HG02938 (cell line): ENCODE results near the gene PARD6A.
"Not testable (repeated sequence)": the region's sequence is repeated elsewhere in the genome, so short reads cannot be mapped to it uniquely, and the experiment has no call there.

Source experiments
- ATAC-seq: cut with Tn5 transposase; IDR thresholded peaks from one replicate; pipeline ENCODE4 v1.9.1; 2021; ENCODE audit warnings: mild to moderate bottlenecking, moderate library complexity; ENCODE audit not compliant: unreplicated experiment

PARD6A gene

GRCh38 chr16:67679935-67680897, 19.5 kb downstream of the PARD6A start:
- no peak for ATAC-seq

GRCh38 chr16:67683767-67684166, 23.0 kb downstream of the PARD6A start:
- ATAC-seq, result no peak

- no peak for ATAC-seq
Measured at GRCh38 chr16:67685388-67686112, 24.8 kb downstream of the PARD6A start.

GRCh38 chr16:67693517-67694285, 32.9 kb downstream of the PARD6A start:
- not testable (repeated sequence) for ATAC-seq

DNA sequence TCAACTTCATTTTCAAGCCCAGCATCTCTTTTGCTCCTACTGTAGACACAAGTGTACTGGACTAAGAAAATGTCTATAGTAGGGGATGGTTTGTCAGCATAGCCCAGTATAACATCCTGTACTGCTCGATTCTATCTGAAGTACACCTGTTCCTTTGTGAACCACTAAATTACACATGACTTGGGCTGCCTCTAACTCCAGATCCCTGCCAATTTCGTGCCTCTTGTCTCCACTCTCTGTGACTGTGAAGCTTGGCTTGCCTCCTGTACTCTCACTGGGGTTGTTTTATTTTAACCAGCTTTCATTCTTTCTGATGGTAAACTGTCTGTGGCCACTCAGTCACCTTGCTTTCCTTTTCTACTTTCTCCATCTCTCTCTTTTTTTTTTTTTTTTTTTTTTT, 33.9 kb downstream of the PARD6A start:
- no peak for ATAC-seq

DNA sequence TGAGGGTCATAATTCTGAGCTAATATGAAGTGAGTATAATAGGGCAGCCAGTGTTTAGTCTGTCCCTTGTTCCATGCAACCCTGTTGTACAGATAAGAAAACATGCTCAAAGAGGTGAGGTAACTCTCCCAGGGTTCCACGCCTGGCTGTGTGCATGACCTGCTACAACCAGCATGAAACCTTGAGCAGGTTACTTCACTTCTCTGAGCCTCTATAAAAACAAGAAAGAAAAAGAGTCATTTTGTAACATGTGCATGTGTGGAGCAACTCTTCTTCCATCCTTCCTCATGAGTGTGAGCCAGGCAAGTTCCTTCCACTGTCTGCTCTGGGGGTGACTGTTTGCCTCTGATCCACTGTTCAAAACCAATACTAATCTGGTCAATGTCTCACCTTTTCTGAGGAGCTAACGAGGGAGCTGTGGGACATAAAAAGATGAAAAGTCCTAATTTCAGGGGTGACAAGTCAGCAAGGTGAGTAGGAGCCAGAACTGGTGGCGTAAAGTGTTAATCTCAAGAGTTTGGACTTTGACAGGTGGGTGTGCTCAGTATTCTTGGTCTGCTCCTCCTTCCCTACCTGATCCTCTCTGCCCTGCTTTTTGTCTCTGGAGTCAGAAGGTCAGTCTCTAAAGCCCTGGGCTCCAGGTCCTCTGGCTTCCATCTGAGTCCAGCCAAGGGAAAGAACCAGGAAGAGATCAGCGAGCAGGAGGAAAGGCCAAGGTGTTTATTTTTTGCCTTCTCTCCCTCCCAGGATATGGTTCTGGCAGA, 36.8 kb downstream of the PARD6A start:
- no peak for ATAC-seq

DNA sequence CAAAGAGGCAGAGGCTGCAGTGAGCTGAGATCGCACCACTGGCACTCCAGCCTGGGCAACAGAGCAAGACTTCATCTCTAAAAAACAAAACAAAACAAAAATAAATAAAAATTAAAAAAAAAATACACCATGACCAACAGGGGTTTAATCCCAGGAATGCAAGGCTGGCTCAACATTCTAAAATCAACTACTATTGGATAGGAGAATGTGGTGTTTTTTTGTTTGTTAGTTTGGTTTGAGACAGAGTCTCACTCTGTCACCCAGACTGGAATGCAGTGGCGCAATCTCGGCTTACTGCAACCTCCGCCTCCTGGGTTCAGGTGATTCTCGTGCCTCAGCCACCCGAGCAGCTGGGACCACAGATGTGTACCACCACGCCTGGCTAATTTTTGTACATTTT, 38.5 kb downstream of the PARD6A start:
- no peak for ATAC-seq

DNA sequence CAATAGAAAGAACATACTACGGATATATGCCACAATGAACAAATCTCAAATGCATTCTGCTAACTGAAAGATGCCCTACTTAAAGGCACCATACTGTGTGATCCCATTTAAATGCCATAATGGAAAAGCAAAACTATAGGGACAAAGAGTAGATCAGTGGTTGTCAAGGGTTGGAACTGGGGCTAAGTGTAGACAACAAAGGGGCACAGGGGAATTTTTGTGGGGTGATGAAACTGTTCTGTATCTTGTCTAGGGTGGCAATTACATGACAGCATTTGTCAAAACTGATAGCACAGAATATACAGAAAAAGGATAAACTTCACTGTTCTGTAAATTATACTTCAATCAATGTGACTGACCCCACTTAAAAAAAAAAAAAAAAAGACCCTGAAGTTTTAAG, 40.7 kb downstream of the PARD6A start:
- ATAC-seq, result no peak

DNA sequence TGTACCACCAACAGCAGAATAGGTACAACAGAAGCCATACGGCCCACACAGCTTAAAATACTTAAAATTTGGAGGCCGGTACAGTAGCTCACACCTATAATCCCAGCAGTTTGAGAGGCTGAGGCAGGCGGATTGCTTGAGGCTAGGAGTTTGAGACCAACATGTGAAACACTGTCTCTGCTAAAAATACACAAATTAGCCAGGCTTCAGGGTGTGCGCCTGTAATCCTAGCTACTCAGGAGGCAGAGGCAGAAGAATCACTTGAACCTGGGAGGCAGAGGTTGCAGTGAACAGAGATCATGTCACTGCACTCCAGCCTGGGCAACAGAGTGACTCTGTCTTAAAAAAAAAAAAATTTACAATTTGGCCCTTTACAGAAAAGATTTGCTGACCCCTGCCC, 41.4 kb downstream of the PARD6A start:
- ATAC-seq, result no peak

DNA sequence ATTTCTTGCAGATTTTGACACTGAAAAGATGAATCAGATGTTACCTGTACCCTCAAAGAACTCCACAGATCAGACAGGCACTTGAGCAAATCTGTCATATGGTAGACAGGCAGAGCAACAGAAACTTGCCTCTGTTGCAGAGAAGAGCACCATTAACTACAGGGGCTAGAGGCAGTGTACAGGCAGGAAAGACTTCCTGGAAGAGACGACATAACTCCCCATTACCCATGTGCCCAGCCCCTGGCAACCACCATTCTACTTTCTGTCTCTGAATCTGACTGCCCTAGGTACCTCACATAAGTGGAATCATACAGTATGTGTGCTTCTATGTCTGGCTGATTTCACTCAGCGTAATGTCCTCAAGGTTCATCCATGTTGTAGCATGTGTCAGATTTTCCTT, 42.9 kb downstream of the PARD6A start:
- ATAC-seq, result no peak

- ATAC-seq, result no peak
Measured at GRCh38 chr16:67704110-67704509, 43.4 kb downstream of the PARD6A start.

DNA sequence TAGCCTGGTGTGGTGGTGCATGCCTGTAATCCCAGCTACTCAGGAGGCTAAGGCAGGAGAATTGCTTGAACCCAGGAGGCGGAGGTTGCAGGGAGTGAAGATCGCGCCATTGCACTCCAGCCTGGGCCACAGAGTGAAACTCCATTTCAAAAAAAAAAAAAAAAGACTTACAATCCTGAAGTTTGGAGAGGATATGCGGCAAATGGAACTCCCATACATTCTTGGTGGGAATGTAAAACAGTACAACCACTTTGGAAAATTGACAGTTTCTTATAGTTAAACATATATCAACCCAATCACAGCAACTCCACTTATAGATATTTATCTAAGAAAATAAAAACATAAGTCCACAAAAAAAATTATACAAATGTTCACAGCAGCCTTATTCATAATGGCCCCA, 46.5 kb downstream of the PARD6A start:
- ATAC-seq, result no peak

DNA sequence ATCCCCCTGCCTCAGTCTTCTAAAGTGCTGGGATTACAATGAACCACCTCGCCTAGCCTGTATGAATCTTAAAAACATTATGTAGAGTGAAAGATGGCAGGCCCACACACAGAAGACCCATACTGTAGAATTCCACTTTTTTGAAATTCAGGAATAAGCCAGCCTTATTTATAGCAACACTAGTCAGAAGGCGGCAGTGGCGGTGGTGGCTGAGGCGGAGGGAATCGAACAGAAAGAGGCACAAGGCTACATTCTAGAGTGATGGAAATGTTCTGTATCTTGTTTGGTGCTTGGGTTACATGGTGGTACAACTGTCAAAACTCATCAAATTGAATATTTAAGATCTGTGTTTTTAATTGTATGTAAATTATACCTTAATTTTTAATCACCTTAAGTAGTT, 47.0 kb downstream of the PARD6A start:
- no peak for ATAC-seq

DNA sequence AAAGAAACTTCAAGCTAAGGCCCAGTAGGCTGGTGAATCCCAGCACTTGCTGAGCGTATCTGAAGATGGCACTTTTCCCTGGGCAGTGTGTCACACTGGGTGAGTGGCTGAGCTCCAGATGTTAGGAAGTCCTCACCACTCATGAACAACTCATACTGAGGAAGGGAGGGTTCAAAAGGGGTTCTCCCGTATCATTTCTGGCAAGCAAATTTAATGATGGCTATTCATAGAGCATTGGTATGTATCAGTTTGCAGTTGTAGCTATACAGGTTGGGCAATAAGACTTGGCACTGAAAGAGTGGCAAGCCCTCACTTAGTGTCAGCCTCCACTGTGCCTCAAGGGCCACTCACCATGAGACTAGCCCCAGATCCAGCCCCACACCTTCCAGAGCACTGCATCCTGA, 47.6 kb downstream of the PARD6A start:
- no peak for ATAC-seq

GRCh38 chr16:67709050-67709449, 48.3 kb downstream of the PARD6A start:
- ATAC-seq, result no peak

- ATAC-seq, result no peak
Measured at GRCh38 chr16:67710607-67711006, 49.8 kb downstream of the PARD6A start.
